H1 (cell line): ENCODE measurements around the gene GPR39. TPM values are rescaled to one million over a fixed set of nuclear protein-coding genes. Genes with fewer than 3 reads are reported as not detected.
A peak's percentile ranks its signal among the peaks of the same experiment; 100 is the strongest.

ENCODE experiments used
- CTCF ChIA-PET: fragments of 300-600 bp; sonication (Branson Sonifier 250); formaldehyde crosslinking; loops from one replicate; lab custom pipeline; 2021; ENCODE audit not compliant: partially characterized antibody; lab: Charles Lee
- POLR2A ChIA-PET: fragments of 300-600 bp; sonication (Branson Sonifier 250); formaldehyde crosslinking; loops from one replicate; lab custom pipeline; 2021; ENCODE audit warnings: inconsistent platforms; ENCODE audit not compliant: partially characterized antibody; lab: Charles Lee
- DNase-seq, 2 experiments: peaks; one replicate each; pipeline versions ENCODE4 v3.0.0 to v3.0.0-alpha.2; 2010 to 2022; ENCODE audit warnings: low spot score in 2 of 2, low read depth in 1 of 2, mixed read lengths in 1 of 2
- FAIRE-seq: peaks from 2 replicates; lab custom pipeline; 2011; peaks lifted over from hg19 to GRCh38; lab: Jason Lieb, UNC
- H2AFZ ChIP-seq: 2 replicates; pipeline ENCODE4 v1.8.1; 2012; ENCODE audit warnings: low read length, inconsistent platforms
- H2AK5ac ChIP-seq: 2 replicates; pipeline ENCODE4 v1.6.1; 2013; ENCODE audit warnings: low read depth, low read length
- H2BK120ac ChIP-seq: replicated peaks from 2 replicates; pipeline ENCODE3; 2013; ENCODE audit warnings: low read depth, low read length, inconsistent platforms
- H2BK12ac ChIP-seq: 2 replicates; pipeline ENCODE4 v1.6.1; 2013; ENCODE audit warnings: low read depth, low read length
- H2BK15ac ChIP-seq: 2 replicates; pipeline ENCODE4 v1.6.1; 2013; ENCODE audit warnings: low read length
- H2BK20ac ChIP-seq: 2 replicates; pipeline ENCODE4 v1.6.1; 2013; ENCODE audit warnings: low read length
- H2BK5ac ChIP-seq: 2 replicates; pipeline ENCODE4 v1.6.1; 2013; ENCODE audit warnings: low read depth, low read length
- H3K14ac ChIP-seq: 2 replicates; pipeline ENCODE4 v1.6.1; 2013; ENCODE audit warnings: inconsistent platforms; ENCODE audit not compliant: insufficient read length
- H3K18ac ChIP-seq: 2 replicates; pipeline ENCODE4 v1.6.1; 2013; ENCODE audit warnings: low read length; ENCODE audit errors: extremely low read depth
- H3K23ac ChIP-seq: 2 replicates; pipeline ENCODE4 v1.6.1; 2013; ENCODE audit warnings: inconsistent platforms; ENCODE audit not compliant: insufficient read length
- H3K23me2 ChIP-seq: 2 replicates; pipeline ENCODE4 v1.6.1; 2013; ENCODE audit warnings: low read depth, low read length
- H3K27ac ChIP-seq: 2 replicates; pipeline ENCODE4 v1.6.1; 2011; ENCODE audit warnings: low read depth, low read length, inconsistent platforms
- H3K27me3 ChIP-seq, 4 experiments: replicated peaks in 1 of 4; 1 replicate in 1 of 4; 2 replicates in 3 of 4; pipeline versions ENCODE4 v1.6.1 to v1.8.1; 2011 to 2013; ENCODE audit warnings: low read length in 3 of 4, mild to moderate bottlenecking in 3 of 4, inconsistent platforms in 2 of 4, mixed read lengths in 2 of 4, moderate library complexity in 1 of 4; ENCODE audit not compliant: control insufficient read depth in 3 of 4, insufficient read depth in 3 of 4; ENCODE audit errors: extremely low read depth in 1 of 4
- H3K36me3 ChIP-seq, 4 experiments: 2 replicates each; pipeline versions ENCODE4 v1.6.1 to v1.8.1; 2011 to 2013; ENCODE audit warnings: mild to moderate bottlenecking in 4 of 4, low read length in 3 of 4, moderate library complexity in 2 of 4, control low read depth in 1 of 4, inconsistent platforms in 1 of 4; ENCODE audit not compliant: insufficient read depth in 4 of 4, control insufficient read depth in 2 of 4
- H3K4ac ChIP-seq: replicated peaks from 2 replicates; pipeline ENCODE3; 2013; ENCODE audit warnings: low read length, low read depth, mixed read lengths, inconsistent platforms; ENCODE audit not compliant: insufficient read length
- H3K4me1 ChIP-seq, 4 experiments: replicated peaks in 1 of 4; 1 replicate in 1 of 4; 2 replicates in 3 of 4; pipeline versions ENCODE4 v1.6.1 to v1.8.1; 2011 to 2013; ENCODE audit warnings: low read length in 3 of 4, inconsistent platforms in 2 of 4, mixed read lengths in 1 of 4; ENCODE audit not compliant: insufficient read depth in 4 of 4, control insufficient read depth in 3 of 4
- H3K4me2 ChIP-seq, 2 experiments: 2 replicates each; pipeline versions ENCODE4 v1.6.1 to v1.8.1; 2011 to 2013; ENCODE audit warnings: low read depth in 2 of 2, low read length in 2 of 2, control low read depth in 1 of 2, inconsistent platforms in 1 of 2, mild to moderate bottlenecking in 1 of 2; ENCODE audit not compliant: insufficient read depth in 1 of 2
- H3K4me3 ChIP-seq, 4 experiments: fragments of 200-600, 300-600 bp in 1 of 4; sonication (generic), shearing (Covaris generic), sonication (Bioruptor Twin) in 1 of 4; 2 replicates each; pipeline versions ENCODE4 v1.5.1 to v1.8.1; 2011 to 2016; ENCODE audit warnings: low read length in 4 of 4, low read depth in 3 of 4, control low read depth in 2 of 4, inconsistent platforms in 2 of 4, mild to moderate bottlenecking in 2 of 4, mixed read lengths in 1 of 4, moderate library complexity in 1 of 4; ENCODE audit not compliant: insufficient read depth in 2 of 4; ENCODE audit errors: extremely low read depth in 1 of 4
- H3K56ac ChIP-seq: replicated peaks from 2 replicates; pipeline ENCODE3; 2013; ENCODE audit warnings: low read depth, mild to moderate bottlenecking, mixed read lengths, low read length, inconsistent platforms; ENCODE audit not compliant: insufficient read length
- H3K79me1 ChIP-seq: 2 replicates; pipeline ENCODE4 v1.6.1; 2013; ENCODE audit warnings: low read depth, low read length, control low read depth
- H3K79me2 ChIP-seq, 2 experiments: 2 replicates each; pipeline versions ENCODE4 v1.6.1 to v1.8.1; 2012 to 2013; ENCODE audit warnings: low read length in 2 of 2, mild to moderate bottlenecking in 2 of 2, inconsistent platforms in 1 of 2; ENCODE audit not compliant: insufficient read depth in 2 of 2, control insufficient read depth in 1 of 2
- H3K9ac ChIP-seq, 4 experiments: replicated peaks in 1 of 4; 1 replicate in 1 of 4; 2 replicates in 3 of 4; pipeline versions ENCODE4 v1.6.1 to v1.8.1; 2011 to 2013; ENCODE audit warnings: low read depth in 3 of 4, low read length in 3 of 4, control low read depth in 2 of 4, mild to moderate bottlenecking in 2 of 4, moderate library complexity in 2 of 4, inconsistent platforms in 1 of 4; ENCODE audit errors: extremely low read depth in 1 of 4
- H3K9me3 ChIP-seq, 2 experiments: 2 replicates each; pipeline versions ENCODE4 v1.6.1 to v1.8.1; 2012 to 2013; ENCODE audit warnings: mild to moderate bottlenecking in 2 of 2, moderate library complexity in 2 of 2, control low read depth in 1 of 2, inconsistent platforms in 1 of 2, low read depth in 1 of 2, low read length in 1 of 2, mixed read lengths in 1 of 2; ENCODE audit not compliant: insufficient read depth in 2 of 2
- H4K20me1 ChIP-seq, 2 experiments: replicated peaks in 1 of 2; 2 replicates each; pipeline versions ENCODE3 to v1.8.1; 2011 to 2013; ENCODE audit warnings: inconsistent platforms in 2 of 2, low read length in 2 of 2, mild to moderate bottlenecking in 1 of 2; ENCODE audit not compliant: insufficient read depth in 2 of 2, control insufficient read depth in 1 of 2
- H4K5ac ChIP-seq: 2 replicates; pipeline ENCODE4 v1.6.1; 2013; ENCODE audit warnings: low read length, low read depth, mixed read lengths, inconsistent platforms; ENCODE audit not compliant: insufficient read length
- H4K8ac ChIP-seq: 2 replicates; pipeline ENCODE4 v1.8.0; 2013; ENCODE audit warnings: mild to moderate bottlenecking, moderate library complexity, low read length, inconsistent platforms; ENCODE audit not compliant: insufficient read depth; ENCODE audit errors: extremely low read depth
- H4K91ac ChIP-seq: replicated peaks from 2 replicates; pipeline ENCODE3; 2013; ENCODE audit warnings: low read length, mixed read lengths, inconsistent platforms; ENCODE audit not compliant: insufficient read length
- CREB1 ChIP-seq: IDR thresholded peaks from 2 replicates; pipeline ENCODE4 v1.6.1; 2012; ENCODE audit warnings: inconsistent platforms
- KDM4A ChIP-seq: IDR thresholded peaks from one replicate; pipeline ENCODE4 v1.7.1; 2012; ENCODE audit warnings: low read depth, mild to moderate bottlenecking, moderate library complexity, low read length, inconsistent platforms; ENCODE audit not compliant: severe bottlenecking
- NRF1 ChIP-seq: IDR thresholded peaks from 2 replicates; pipeline ENCODE4 v1.6.1; 2011; ENCODE audit warnings: mild to moderate bottlenecking, low read depth, low read length, improper control_type of control experiment
- PHF8 ChIP-seq: fragments of 200-600 bp; sonication (generic); conservative IDR thresholded peaks from 2 replicates; pipeline ENCODE4 v1.7.1; 2012; ENCODE audit warnings: low read depth, mild to moderate bottlenecking, inconsistent platforms, low read length, moderate library complexity
- RNF2 ChIP-seq: fragments of 200-900, 300-1000 bp; sonication (generic); IDR thresholded peaks from 2 replicates; pipeline ENCODE4 v1.7.1; 2016; ENCODE audit warnings: borderline replicate concordance, low read depth, mild to moderate bottlenecking, antibody characterized with exemption, low read length; ENCODE audit not compliant: poor library complexity, severe bottlenecking; ENCODE audit errors: missing control alignments
- SRF ChIP-seq: IDR thresholded peaks from 2 replicates; pipeline ENCODE4 v1.6.1; 2011; ENCODE audit warnings: mild to moderate bottlenecking, low read depth, low read length, moderate library complexity
- TBP ChIP-seq: IDR thresholded peaks from 2 replicates; pipeline ENCODE4 v1.6.1; 2011; ENCODE audit warnings: low read depth, low read length, improper control_type of control experiment
- TEAD4 ChIP-seq: IDR thresholded peaks from 2 replicates; pipeline ENCODE4 v1.6.1; 2012; ENCODE audit warnings: low read depth, low read length, inconsistent platforms, mixed read lengths
- WGBS, 2 experiments: shearing (Covaris generic) in 1 of 2; methylation state at CpG; one replicate each; pipeline versions ENCODE4 v1.1.6 to v1.1.7; 2013 to 2015; ENCODE audit warnings: low lambda C conversion rate in 2 of 2, mixed read lengths in 2 of 2, inconsistent platforms in 1 of 2, low coverage in 1 of 2, missing lambda C conversion rate in 1 of 2; ENCODE audit not compliant: insufficient replicate concordance in 2 of 2, insufficient coverage in 1 of 2, insufficient read length in 1 of 2; ENCODE audit errors: extremely low coverage in 1 of 2, missing lambda C conversion rate in 1 of 2; 5-methylcytosine and 5-hydroxymethylcytosine counted together
- polyA plus RNA-seq, 7 experiments: library from polyadenylated mRNA; depleted of rRNA in 3 of 7; stranded (reverse) in 5 of 7; unstranded in 2 of 7; fragments of >200 nt in 5 of 7; fragments of 200-250 nt in 2 of 7; gene quantifications; 1 replicate in 5 of 7; 2 replicates in 1 of 7; 4 replicates in 1 of 7; pipeline versions ENCODE4 v1.2.1 to v1.2.3, GENCODE V29; 2011 to 2013; ENCODE audit warnings: missing spikeins in 2 of 7, mixed read lengths in 2 of 7
- total RNA-seq: library from RNA; stranded (reverse); fragmentation: NEBNext Ultra II Directional; extraction: Animal tissue kit (Norgen Biotek cat#: 25700); gene quantifications from 2 replicates; pipeline ENCODE4 v1.2.1, GENCODE V29; 2021
- TF ChIP-seq, protein P1 (sequence below): IDR thresholded peaks from 2 replicates; pipeline ENCODE4 v1.6.1; 2012; ENCODE audit warnings: low read length, inconsistent platforms

The GPR39 gene
- total and polyA plus RNA-seq, 2 of the 8 experiments (the other 6 are each of a cell fraction or from before 2014, with no cell fraction given) = 0.63 to 2.7 TPM

DNA sequence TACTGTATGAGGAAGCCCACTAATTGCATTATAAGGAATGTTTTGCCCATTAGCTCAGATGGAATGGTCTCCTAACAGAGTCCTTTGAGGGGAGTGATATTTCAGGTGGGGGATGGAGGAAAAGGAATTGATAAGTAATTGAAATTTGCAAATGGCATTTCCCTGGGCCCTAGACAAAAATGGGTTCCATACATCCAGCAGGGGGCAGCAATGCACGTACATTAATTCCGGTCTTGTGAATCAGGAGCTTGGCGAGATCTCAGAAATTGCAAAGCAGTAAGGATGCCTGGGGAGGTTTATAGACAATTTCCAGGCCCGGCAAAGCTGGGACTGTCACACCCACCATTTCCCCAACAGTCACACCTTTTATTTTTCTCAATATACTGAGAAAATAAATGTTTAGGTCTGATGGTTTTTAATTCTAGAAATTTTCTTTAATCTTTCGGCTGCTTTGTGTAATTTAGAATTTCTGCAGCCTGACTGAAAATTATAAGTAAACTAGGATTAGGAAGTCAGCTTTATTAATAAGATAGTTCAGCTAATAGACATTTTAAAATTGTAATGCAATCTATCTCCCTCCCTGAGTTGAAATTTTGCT is 130.6 kb downstream of the GPR39 start:
- CTCF ChIA-PET = interaction anchor here (0.6 to 2.5 kb wide), 49 partner anchors 8 to 630 kb away, joined by 3 to 11 read pairs (median 3); partner anchors contain the start of gene LYPD1
- POLR2A ChIA-PET = interaction anchor here (0.7 kb wide), 1 partner anchor 8 kb away, joined by 3 read pairs; no protein-coding TSS in a partner anchor
- FAIRE-seq = peak; percentile 32
- TF ChIP-seq PHF8 = no peak
- no peak for TF ChIP-seq SRF
- no peak for TF ChIP-seq RNF2
- no peak for TF ChIP-seq NRF1
- TF ChIP-seq KDM4A = no peak
- no peak for TF ChIP-seq TBP
- TF ChIP-seq, protein P1, sequence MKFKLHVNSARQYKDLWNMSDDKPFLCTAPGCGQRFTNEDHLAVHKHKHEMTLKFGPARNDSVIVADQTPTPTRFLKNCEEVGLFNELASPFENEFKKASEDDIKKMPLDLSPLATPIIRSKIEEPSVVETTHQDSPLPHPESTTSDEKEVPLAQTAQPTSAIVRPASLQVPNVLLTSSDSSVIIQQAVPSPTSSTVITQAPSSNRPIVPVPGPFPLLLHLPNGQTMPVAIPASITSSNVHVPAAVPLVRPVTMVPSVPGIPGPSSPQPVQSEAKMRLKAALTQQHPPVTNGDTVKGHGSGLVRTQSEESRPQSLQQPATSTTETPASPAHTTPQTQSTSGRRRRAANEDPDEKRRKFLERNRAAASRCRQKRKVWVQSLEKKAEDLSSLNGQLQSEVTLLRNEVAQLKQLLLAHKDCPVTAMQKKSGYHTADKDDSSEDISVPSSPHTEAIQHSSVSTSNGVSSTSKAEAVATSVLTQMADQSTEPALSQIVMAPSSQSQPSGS = no peak
- TF ChIP-seq CREB1 = no peak
- no peak for TF ChIP-seq TEAD4

More for the DNA sequence above, 130.6 kb downstream of the GPR39 start:
- 30% methylated on average over 5 of the region's 5 CpGs; no CpG with 5 or more reads in 1 of the 2 experiments for WGBS, 2 experiments
- Histone ChIP-seq H3K23ac (no peak overlapping the region), H2BK120ac (no peak overlapping the region), H3K9ac (no peak overlapping the region), H3K27ac (no peak overlapping the region), H2BK5ac (no peak overlapping the region), H3K23me2 (no peaks in the 10 kb centered on the region), H2AK5ac (no peak overlapping the region), H4K20me1 (no peaks in the 10 kb centered on the region), H2AFZ (no peak overlapping the region), H3K9me3 (no peaks in the 10 kb centered on the region), H3K79me1 (no peaks in the 10 kb centered on the region), H3K4ac (no peak overlapping the region), H2BK20ac (no peak overlapping the region), H3K14ac (no peak overlapping the region), H3K27me3 (no peaks in the 10 kb centered on the region), H3K18ac (no peak overlapping the region), H3K4me1 (peaks cover 0 to 5% (median 2%) of the 10 kb centered on the region in 4 experiments; a peak in 4 of 7 replicates), H4K91ac (no peak overlapping the region), H3K56ac (no peak overlapping the region), H3K36me3 (no peaks in the 10 kb centered on the region), H3K4me2 (no peak overlapping the region), H3K4me3 (no peak overlapping the region), H3K79me2 (no peaks in the 10 kb centered on the region), H4K5ac (no peak overlapping the region), H2BK15ac (no peak overlapping the region), H2BK12ac (no peak overlapping the region), H4K8ac (no peak overlapping the region)
- peak; percentile 29 to 81 for DNase-seq
